ENCODE data around the gene TMEM258. TPM values are rescaled to one million over a fixed set of nuclear protein-coding genes. Genes with fewer than 3 reads are reported as not detected.

The TMEM258 gene
- total and polyA plus RNA-seq, 9 of the 15 experiments (the other 6 are each of a cell fraction or from before 2014, with no cell fraction given) = 97.2 to 856 (median 231) TPM

- ChIA-PET POLR2A (interaction anchor here (0.5 to 0.6 kb wide), 2 partner anchors 10 to 818 kb away, joined by 3 to 4 read pairs; no protein-coding TSS in a partner anchor), CTCF (ENCODE audit: low intra/inter-chr PET ratio) (no interaction called here)
- Histone ChIP-seq H3K36me3 (ENCODE audit: control insufficient read depth, insufficient read depth, low read length) (no peaks in the 10 kb centered on the region), H3K9me3 (replicated peaks; ENCODE audit: control insufficient read depth, insufficient read depth, low read depth, low read length) (no peaks in the 10 kb centered on the region), H3K9ac (ENCODE audit: insufficient read depth in 1 of 2, low read depth in 2 of 2, low read length in 2 of 2) (peak overlapping the region; percentile 47 to 96; a peak in 3 of 4 replicates), H2AFZ (ENCODE audit: low read depth, low read length) (peak overlapping the region; percentile 23; the same call in 1 of the 2 replicates), H3K4me3 (0 out of 2 replicates have a peak overlapping the region, but pooled peaks have one; percentile 56), H3K27ac (ENCODE audit: extremely low read depth, low read depth, low read length) (peak overlapping the region; percentile 64; the same call in 2 of the 3 replicates), H4K20me1 (replicated peaks; ENCODE audit: control insufficient read depth, insufficient read depth, low read length) (no peaks in the 10 kb centered on the region), H3K27me3 (ENCODE audit: control insufficient read depth in 2 of 2, insufficient read depth in 2 of 2, low read length in 2 of 2) (no peaks in the 10 kb centered on the region), H3K4me2 (ENCODE audit: insufficient read depth, low read length) (peak overlapping the region; percentile 81), H3K9me1 (ENCODE audit: control insufficient read depth, insufficient read depth, low read length) (no peaks in the 10 kb centered on the region), H3K4me1 (replicated peaks in 1 of 2; ENCODE audit: control insufficient read depth in 2 of 2, insufficient read depth in 2 of 2, low read length in 2 of 2) (peaks cover 62 to 83% of the 10 kb centered on the region in 2 experiments), H3K79me2 (ENCODE audit: control insufficient read depth, insufficient read depth, low read length) (peaks cover 53% of the 10 kb centered on the region)
- FAIRE-seq = peak; percentile 84
- peak; percentile 77 to 89 (median 82) for DNase-seq (ENCODE audit: extremely low read depth in 1 of 4, low spot score in 3 of 4)
- WGBS (ENCODE audit: insufficient coverage, low coverage, missing lambda C conversion rate) = 47% methylated on average over 26 of the region's 31 CpGs
- BruUV-seq (replicated peaks) = no TSS peak
- in situ Hi-C loops (cut with MboI) (no loop called here), intact Hi-C loops (cut with micrococcal nuclease) (no loop called here)
- peak; percentile 84 for ATAC-seq
- TF ChIP-seq EGR1 (conservative IDR thresholded peaks at IDR 0.05) = no peak
- peak; percentile 70 for TF ChIP-seq CXXC5 (CRISPR knock-in tag; IDR thresholded peaks at IDR 0.05)
- peak in 1 of 2 experiments; percentile 54; a peak in 1 of 4 replicates for TF ChIP-seq HDAC1 (IDR thresholded peaks at IDR 0.05)
- peak; percentile 79 to 89; a peak in 3 of 4 replicates for TF ChIP-seq MAZ (CRISPR knock-in tag; conservative IDR thresholded peaks at IDR 0.05 in 1 of 2, IDR thresholded peaks at IDR 0.05 in 1 of 2)
- peak; percentile 70 for TF ChIP-seq ARID1B (IDR thresholded peaks at IDR 0.05)
- peak; percentile 37 for TF ChIP-seq LEF1 (IDR thresholded peaks at IDR 0.05)
- no peak for TF ChIP-seq NFRKB (IDR thresholded peaks at IDR 0.05; ENCODE audit: low read depth)
- TF ChIP-seq RNF2 (IDR thresholded peaks at IDR 0.05) = peak; percentile 32; the same call in 1 of the 2 replicates
- peak; percentile 51 for TF ChIP-seq ZFX (CRISPR knock-in tag; IDR thresholded peaks at IDR 0.05)
- TF ChIP-seq CBFA2T3 (IDR thresholded peaks at IDR 0.05) = peak; percentile 48
- TF ChIP-seq, protein P1, sequence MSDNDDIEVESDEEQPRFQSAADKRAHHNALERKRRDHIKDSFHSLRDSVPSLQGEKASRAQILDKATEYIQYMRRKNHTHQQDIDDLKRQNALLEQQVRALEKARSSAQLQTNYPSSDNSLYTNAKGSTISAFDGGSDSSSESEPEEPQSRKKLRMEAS (CRISPR knock-in tag; IDR thresholded peaks at IDR 0.05) = 0 out of 2 replicates have a peak, but pooled peaks have one; percentile 13
- TF ChIP-seq DPF2 (IDR thresholded peaks at IDR 0.05) = peak; percentile 67
- peak; percentile 77 for TF ChIP-seq TEAD4 (IDR thresholded peaks at IDR 0.05; ENCODE audit: low read length)
- no peak for TF ChIP-seq TEAD4 (CRISPR knock-in tag; IDR thresholded peaks at IDR 0.05; ENCODE audit: borderline replicate concordance)
- TF ChIP-seq CREM (IDR thresholded peaks at IDR 0.05; ENCODE audit: low read depth) = peak; percentile 53; the same call in 1 of the 2 replicates
- TF ChIP-seq TEAD1 (CRISPR knock-in tag; IDR thresholded peaks at IDR 0.05) = peak; percentile 88 to 91
- TF ChIP-seq GATAD2B (IDR thresholded peaks at IDR 0.05; ENCODE audit: borderline replicate concordance) = peak; percentile 43; the same call in 1 of the 2 replicates
- peak; percentile 73 for TF ChIP-seq JUND (IDR thresholded peaks at IDR 0.05; ENCODE audit: borderline replicate concordance, low read depth, low read length)
- TF ChIP-seq JUND (tag; IDR thresholded peaks at IDR 0.05; ENCODE audit: borderline replicate concordance, low read depth, low read length) = peak; percentile 38; the same call in 1 of the 3 replicates
- peak; percentile 53; the same call in 1 of the 2 replicates for TF ChIP-seq SMARCE1 (IDR thresholded peaks at IDR 0.05)
- peak; percentile 88; the same call in 1 of the 2 replicates for TF ChIP-seq ZBTB7A (IDR thresholded peaks at IDR 0.05; ENCODE audit: borderline replicate concordance, control insufficient read depth, low read depth, low read length)
- TF ChIP-seq, protein P2, sequence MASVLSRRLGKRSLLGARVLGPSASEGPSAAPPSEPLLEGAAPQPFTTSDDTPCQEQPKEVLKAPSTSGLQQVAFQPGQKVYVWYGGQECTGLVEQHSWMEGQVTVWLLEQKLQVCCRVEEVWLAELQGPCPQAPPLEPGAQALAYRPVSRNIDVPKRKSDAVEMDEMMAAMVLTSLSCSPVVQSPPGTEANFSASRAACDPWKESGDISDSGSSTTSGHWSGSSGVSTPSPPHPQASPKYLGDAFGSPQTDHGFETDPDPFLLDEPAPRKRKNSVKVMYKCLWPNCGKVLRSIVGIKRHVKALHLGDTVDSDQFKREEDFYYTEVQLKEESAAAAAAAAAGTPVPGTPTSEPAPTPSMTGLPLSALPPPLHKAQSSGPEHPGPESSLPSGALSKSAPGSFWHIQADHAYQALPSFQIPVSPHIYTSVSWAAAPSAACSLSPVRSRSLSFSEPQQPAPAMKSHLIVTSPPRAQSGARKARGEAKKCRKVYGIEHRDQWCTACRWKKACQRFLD (CRISPR knock-in tag; IDR thresholded peaks at IDR 0.05) = no peak
- TF ChIP-seq SMARCA4 (IDR thresholded peaks at IDR 0.05) = peak; percentile 34; the same call in 1 of the 2 replicates
Observed at GRCh38 chr11:61754534-61755482, 37.6 kb downstream of the TMEM258 start.

Data from K562 (cell line).